HL-60 (cell line): Measurements from ENCODE around the gene EXOSC5.

Experiments
- POLR2AphosphoS5 ChIP-seq: IDR thresholded peaks from 2 replicates; pipeline ENCODE4 v1.6.1; 2012; ENCODE audit warnings: low read depth
- REST ChIP-seq: IDR thresholded peaks from 2 replicates; pipeline ENCODE4 v1.6.1; 2012; ENCODE audit warnings: low read depth; ENCODE audit not compliant: insufficient replicate concordance
- TF ChIP-seq, protein P1 (sequence below): IDR thresholded peaks from one replicate; pipeline ENCODE4 v1.5.1; 2011; ENCODE audit warnings: low read length, control low read depth, inconsistent platforms; ENCODE audit not compliant: insufficient read depth

DNA sequence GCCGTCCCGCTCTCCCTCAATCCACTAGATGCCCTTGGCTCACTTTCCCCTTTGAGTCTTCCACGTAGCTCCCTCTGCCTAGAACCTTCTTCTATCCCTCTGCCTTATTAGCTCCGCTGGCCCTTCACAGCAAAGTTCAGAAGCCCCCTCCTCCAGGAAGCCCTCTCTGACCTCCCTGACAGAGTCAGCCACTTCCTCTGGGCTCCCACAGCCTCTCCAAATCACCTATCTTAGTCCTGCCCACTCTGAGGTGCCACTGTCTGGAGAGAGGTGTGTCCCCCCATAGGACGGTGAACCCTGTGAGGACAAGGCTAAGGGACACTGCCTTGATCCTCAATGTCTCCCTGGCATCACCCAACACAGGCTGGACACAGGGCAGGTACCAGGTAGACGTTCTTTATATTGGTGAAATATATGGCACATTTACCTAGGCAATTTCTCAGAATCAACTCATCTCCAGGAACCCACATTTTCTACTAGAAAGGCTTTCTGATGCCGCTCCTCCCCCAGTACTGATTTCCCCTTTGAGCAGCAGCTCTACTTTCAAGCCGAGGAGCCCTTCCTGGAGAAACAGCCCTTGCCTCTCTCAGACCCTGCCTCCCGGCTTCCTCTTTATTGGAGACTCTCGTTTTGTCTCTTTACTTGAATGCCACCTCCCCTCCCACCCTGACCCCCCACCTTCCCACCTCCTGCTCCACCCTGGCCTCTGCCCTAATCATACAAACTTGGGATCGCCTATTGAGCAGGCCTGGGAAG, 40.0 kb downstream of the EXOSC5 start:
- TF ChIP-seq, protein P1, sequence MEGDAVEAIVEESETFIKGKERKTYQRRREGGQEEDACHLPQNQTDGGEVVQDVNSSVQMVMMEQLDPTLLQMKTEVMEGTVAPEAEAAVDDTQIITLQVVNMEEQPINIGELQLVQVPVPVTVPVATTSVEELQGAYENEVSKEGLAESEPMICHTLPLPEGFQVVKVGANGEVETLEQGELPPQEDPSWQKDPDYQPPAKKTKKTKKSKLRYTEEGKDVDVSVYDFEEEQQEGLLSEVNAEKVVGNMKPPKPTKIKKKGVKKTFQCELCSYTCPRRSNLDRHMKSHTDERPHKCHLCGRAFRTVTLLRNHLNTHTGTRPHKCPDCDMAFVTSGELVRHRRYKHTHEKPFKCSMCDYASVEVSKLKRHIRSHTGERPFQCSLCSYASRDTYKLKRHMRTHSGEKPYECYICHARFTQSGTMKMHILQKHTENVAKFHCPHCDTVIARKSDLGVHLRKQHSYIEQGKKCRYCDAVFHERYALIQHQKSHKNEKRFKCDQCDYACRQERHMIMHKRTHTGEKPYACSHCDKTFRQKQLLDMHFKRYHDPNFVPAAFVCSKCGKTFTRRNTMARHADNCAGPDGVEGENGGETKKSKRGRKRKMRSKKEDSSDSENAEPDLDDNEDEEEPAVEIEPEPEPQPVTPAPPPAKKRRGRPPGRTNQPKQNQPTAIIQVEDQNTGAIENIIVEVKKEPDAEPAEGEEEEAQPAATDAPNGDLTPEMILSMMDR, result no peak
- TF ChIP-seq REST (no peak), POLR2AphosphoS5 (no peak)
